HG02763 (cell line): Measurements from ENCODE around the gene AP4M1.

Experiments
- ATAC-seq: cut with Tn5 transposase; IDR thresholded peaks from one replicate; pipeline ENCODE4 v1.9.1; 2021; ENCODE audit warnings: mild to moderate bottlenecking, moderate library complexity; ENCODE audit not compliant: unreplicated experiment

AP4M1 gene

DNA sequence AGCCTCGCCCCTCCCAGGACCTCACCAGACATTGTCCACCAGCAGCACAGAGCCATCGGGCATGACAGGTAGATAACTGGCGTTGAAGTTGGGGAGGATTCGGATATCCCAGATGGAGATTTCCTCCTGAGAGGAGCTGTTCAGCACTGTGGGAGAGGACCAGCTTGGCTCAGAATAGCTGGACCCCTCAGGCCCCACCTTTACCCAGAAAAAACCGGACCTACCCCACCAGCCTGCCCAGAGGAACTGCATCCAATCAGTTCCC, 55.6 kb downstream of the AP4M1 start:
- no peak for ATAC-seq

DNA sequence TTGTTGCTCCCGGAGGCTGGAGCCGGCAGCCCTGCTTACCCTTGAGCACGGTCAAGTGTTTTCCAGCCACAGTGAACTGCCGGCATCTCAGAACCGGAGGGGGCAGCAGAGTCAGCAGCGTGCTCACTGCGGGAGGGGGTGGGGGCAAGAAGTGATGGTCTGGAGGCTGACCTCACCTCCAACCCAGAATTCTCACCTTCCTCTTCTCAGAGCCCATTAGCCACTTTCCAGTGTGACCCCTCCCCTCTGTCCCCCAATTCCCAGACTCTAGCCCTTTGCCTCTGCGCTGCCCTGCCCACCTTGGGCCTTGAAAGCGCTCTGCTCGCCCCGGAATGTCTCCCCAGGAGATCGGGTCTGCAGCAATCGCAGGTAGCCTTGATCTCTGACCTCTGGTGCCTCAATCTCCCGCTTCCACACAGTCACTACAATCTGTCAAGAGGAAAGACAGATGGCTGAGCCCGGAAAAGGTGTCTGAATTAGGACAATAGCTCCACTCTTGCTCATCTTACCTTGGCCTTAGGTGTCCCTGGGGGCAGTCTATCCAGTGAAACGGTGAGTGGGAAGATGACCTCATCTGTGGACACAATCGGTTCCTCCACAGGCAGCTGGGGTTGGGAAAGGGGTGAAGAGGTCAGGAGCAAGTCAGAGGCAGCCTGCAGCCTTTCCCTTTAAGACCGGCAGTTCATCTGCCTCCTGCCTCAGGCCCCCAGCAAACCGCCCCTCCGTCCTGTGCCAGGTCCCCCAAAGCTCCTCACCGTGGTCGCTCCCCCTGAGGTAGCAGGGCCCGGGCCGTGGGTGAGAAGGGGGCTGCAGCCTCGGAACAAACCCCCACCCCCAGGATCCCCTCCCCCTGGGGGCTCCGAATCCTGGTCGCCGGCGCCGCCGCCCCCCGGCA, 56.1 kb downstream of the AP4M1 start:
- ATAC-seq = no peak
